Breast epithelium (tissue), 4 donors: ENCODE results near the gene GCA. TPM values are rescaled to one million over a fixed set of nuclear protein-coding genes. Genes with fewer than 3 reads are reported as not detected.

Experiments
- DNase-seq, 2 donors: peaks; one replicate each; pipeline ENCODE4 v3.0.0-alpha.2; 2019; ENCODE audit warnings: low spot score in 2 of 2
- H3K27ac ChIP-seq, 2 donors: fragments of 200-600 bp; sonication (generic) in 1 of 2; one replicate each; pipeline ENCODE4 v1.5.1; 2016 to 2019; ENCODE audit warnings: mild to moderate bottlenecking in 1 of 2
- H3K27me3 ChIP-seq, 2 donors: fragments of 200-600 bp; sonication (generic) in 1 of 2; one replicate each; pipeline versions ENCODE4 v1.5.1 to v1.6.0; 2017 to 2019; ENCODE audit warnings: control low read depth in 1 of 2, mild to moderate bottlenecking in 1 of 2
- H3K36me3 ChIP-seq: fragments of 200-600 bp; one replicate; pipeline ENCODE4 v1.5.1; 2019
- H3K4me1 ChIP-seq, 2 donors: fragments of 200-600 bp; sonication (generic); one replicate each; pipeline ENCODE4 v1.5.1; 2016 to 2019; ENCODE audit warnings: control low read depth in 1 of 2
- H3K4me3 ChIP-seq, 3 donors: fragments of 200-600 bp; sonication (generic); 1 replicate in 2 of 3; 2 replicates in 1 of 3; pipeline ENCODE4 v1.5.1; 2016 to 2019; ENCODE audit warnings: mild to moderate bottlenecking in 3 of 3, moderate library complexity in 2 of 3
- H3K9me3 ChIP-seq, 2 donors: fragments of 200-600 bp; sonication (generic) in 1 of 2; one replicate each; pipeline ENCODE4 v1.5.1; 2016 to 2019; ENCODE audit warnings: control low read depth in 1 of 2
- POLR2A ChIP-seq: fragments of 450-650 bp; IDR thresholded peaks from one replicate; pipeline ENCODE4 v1.6.1; 2016; ENCODE audit warnings: antibody characterized with exemption, mild to moderate bottlenecking, moderate library complexity
- POLR2AphosphoS5 ChIP-seq, 3 donors: sonication (generic); formaldehyde crosslinking; IDR thresholded peaks; one replicate each; pipeline ENCODE4 v1.6.1; 2017; ENCODE audit warnings: antibody characterized with exemption in 3 of 3
- intact Hi-C: fragments of 100-400 bp; cut with DNase I; formaldehyde crosslinking; loops from one replicate; pipeline ENCODE4 v1.15.1; 2023; ENCODE audit warnings: low total_unique reads
- total RNA-seq, 3 donors: library from RNA; depleted of rRNA; stranded (reverse); fragments of >200 nt; gene quantifications; one replicate each; pipeline ENCODE4 v1.1.0, GENCODE V29; 2016
- TF ChIP-seq, protein P1 (sequence below), 3 donors: fragments of 450-650 bp; IDR thresholded peaks; one replicate each; pipeline ENCODE4 v1.5.1; 2016 to 2017; ENCODE audit warnings: antibody characterized with exemption in 3 of 3, mild to moderate bottlenecking in 3 of 3, moderate library complexity in 3 of 3

The GCA gene
- total RNA-seq, 3 donors from 2014 or later = 18.9 to 36.6 (median 24.6) TPM

DNA sequence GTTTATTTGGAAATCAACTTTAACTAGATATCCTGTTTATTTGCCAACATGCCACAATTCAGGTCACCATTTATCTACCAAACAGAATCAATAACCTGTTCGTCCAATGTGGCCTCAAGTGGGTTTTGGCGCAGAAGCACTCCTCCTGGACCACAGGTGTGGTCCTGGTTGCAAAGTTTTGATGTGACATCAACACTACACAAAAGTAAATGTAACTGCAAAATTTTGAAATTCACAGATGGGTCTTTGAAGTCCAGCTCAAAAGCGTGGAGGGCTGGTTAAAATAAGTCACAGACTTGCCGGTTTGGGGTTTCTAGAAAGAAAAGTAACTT, 474 bp upstream of the GCA start:
- TF ChIP-seq POLR2AphosphoS5 (IDR thresholded peaks at IDR 0.05) (no peak), POLR2A (no peak)
- TF ChIP-seq, protein P1, sequence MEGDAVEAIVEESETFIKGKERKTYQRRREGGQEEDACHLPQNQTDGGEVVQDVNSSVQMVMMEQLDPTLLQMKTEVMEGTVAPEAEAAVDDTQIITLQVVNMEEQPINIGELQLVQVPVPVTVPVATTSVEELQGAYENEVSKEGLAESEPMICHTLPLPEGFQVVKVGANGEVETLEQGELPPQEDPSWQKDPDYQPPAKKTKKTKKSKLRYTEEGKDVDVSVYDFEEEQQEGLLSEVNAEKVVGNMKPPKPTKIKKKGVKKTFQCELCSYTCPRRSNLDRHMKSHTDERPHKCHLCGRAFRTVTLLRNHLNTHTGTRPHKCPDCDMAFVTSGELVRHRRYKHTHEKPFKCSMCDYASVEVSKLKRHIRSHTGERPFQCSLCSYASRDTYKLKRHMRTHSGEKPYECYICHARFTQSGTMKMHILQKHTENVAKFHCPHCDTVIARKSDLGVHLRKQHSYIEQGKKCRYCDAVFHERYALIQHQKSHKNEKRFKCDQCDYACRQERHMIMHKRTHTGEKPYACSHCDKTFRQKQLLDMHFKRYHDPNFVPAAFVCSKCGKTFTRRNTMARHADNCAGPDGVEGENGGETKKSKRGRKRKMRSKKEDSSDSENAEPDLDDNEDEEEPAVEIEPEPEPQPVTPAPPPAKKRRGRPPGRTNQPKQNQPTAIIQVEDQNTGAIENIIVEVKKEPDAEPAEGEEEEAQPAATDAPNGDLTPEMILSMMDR (IDR thresholded peaks at IDR 0.05) = no peak
- Histone ChIP-seq H3K4me3 (peak overlapping the region; percentile 78 to 86 (median 78)), H3K27ac (peak overlapping the region in 1 of 2 donors; percentile 83)

DNA sequence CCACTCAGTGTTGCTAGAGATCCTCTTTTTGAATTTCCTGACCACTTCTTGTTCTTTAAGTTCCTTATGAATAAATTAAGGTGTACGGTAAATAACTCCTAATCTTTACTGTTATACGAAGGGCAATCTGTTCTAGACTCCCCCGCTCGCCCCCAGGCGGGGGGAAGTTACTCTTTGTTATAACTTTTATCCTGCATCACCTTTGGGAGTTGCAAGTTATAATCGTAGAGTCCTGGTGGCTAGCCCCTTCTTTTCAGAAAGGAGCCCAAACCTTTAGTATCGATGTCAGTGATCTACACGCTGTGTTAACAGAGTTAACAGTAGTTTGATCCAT, 652 bp downstream of the GCA start:
- Histone ChIP-seq H3K4me1 (no peaks in the 10 kb centered on the region), H3K27me3 (no peaks in the 10 kb centered on the region), H3K36me3 (no peaks in the 10 kb centered on the region), H3K9me3 (no peaks in the 10 kb centered on the region), H3K4me3 (peak overlapping the region; percentile 78 to 86 (median 78)), H3K27ac (peak overlapping the region; percentile 81 to 83)
- intact Hi-C loops = no loop called here
- DNase-seq = no peak
- no peak for TF ChIP-seq POLR2A
- TF ChIP-seq POLR2AphosphoS5 (IDR thresholded peaks at IDR 0.05) = no peak
- TF ChIP-seq, protein P1 (IDR thresholded peaks at IDR 0.05) = no peak

More for the DNA sequence above, 474 bp upstream of the GCA start:
- Histone ChIP-seq H3K9me3 (no peaks in the 10 kb centered on the region), H3K36me3 (no peaks in the 10 kb centered on the region), H3K27me3 (no peaks in the 10 kb centered on the region), H3K4me1 (no peaks in the 10 kb centered on the region)
- DNase-seq = no peak
- intact Hi-C loops = no loop called here

DNA sequence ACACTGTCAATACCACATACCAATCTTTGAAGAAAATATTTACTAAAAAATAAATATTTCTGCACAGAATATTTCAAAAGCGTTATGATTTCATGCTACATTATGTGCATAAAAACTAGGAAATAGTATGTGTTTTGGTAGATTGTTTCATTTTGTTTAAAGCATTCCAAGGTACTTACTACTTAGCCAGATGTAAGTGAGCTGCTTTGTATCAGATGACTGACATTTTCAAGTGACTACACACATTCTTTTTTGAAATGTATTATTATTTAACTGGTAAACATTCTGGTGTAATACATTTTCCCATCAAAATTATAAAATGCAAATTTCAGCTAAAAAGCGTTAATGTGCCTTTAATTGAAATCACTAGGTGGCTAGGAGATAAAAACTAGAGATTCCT, 21.5 kb downstream of the GCA start:
- no peak for TF ChIP-seq POLR2AphosphoS5 (IDR thresholded peaks at IDR 0.05)
- TF ChIP-seq POLR2A = no peak
- TF ChIP-seq, protein P1 (IDR thresholded peaks at IDR 0.05) = no peak
- Histone ChIP-seq H3K27ac (no peak overlapping the region), H3K4me3 (no peak overlapping the region), H3K36me3 (no peaks in the 10 kb centered on the region), H3K9me3 (no peaks in the 10 kb centered on the region), H3K4me1 (no peaks in the 10 kb centered on the region), H3K27me3 (no peaks in the 10 kb centered on the region)
- intact Hi-C loops = no loop called here
- DNase-seq = no peak

DNA sequence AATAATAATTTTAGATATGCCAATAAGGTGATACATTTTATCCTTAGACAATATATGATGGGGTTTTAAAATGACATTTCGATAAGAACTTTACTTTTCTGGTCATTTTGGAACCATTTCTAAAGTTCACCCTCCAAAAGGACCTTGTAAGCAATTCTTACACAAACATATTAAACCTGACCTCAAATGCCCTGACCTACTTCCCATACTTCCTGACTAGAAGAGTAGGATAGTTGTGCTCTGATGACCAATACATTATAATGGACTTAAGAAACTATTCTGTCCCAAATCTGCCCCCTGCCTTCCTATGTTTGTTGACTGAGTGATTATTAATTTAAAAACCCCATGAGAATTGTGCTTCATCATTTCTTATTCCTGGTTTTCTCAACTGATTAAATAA, 24.6 kb downstream of the GCA start:
- no peaks in the 10 kb centered on the region for H3K27me3 ChIP-seq
- no peak for TF ChIP-seq POLR2A
- no peak for TF ChIP-seq POLR2AphosphoS5 (IDR thresholded peaks at IDR 0.05)
- TF ChIP-seq, protein P1 (IDR thresholded peaks at IDR 0.05) = no peak
- no peaks in the 10 kb centered on the region for H3K4me1 ChIP-seq
- H3K36me3 ChIP-seq = no peaks in the 10 kb centered on the region
- H3K27ac ChIP-seq = no peak overlapping the region
- no peak for DNase-seq
- intact Hi-C loops = no loop called here
- H3K9me3 ChIP-seq = no peaks in the 10 kb centered on the region
- no peak overlapping the region for H3K4me3 ChIP-seq

DNA sequence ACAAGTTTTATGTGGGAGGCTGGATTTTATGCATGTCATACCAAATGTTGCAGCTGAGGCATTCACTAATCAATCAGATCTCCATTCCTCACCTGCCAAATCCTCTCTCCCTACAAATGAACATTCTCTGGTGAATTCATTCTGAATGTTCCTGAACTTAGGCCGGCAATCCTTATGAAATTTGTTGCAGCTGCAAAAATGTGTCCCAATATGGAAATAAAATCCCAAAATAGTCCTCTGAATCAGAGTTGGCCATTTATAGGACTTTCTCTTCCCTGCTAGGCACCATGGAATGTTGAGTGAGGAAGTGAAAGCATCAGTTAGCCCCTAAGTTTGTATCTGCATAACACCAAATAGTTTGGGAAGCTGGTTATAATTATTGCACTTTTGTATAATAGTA, 25.6 kb downstream of the GCA start:
- Histone ChIP-seq H3K36me3 (no peaks in the 10 kb centered on the region), H3K27ac (no peak overlapping the region), H3K4me3 (no peak overlapping the region), H3K4me1 (no peaks in the 10 kb centered on the region), H3K9me3 (no peaks in the 10 kb centered on the region), H3K27me3 (no peaks in the 10 kb centered on the region)
- TF ChIP-seq POLR2A = no peak
- TF ChIP-seq, protein P1 (IDR thresholded peaks at IDR 0.05) = no peak
- no peak for TF ChIP-seq POLR2AphosphoS5 (IDR thresholded peaks at IDR 0.05)
- no peak for DNase-seq
- intact Hi-C loops = no loop called here
